ENCODE results near the gene PTPRF. TPM values are rescaled to one million over a fixed set of nuclear protein-coding genes. Genes with fewer than 3 reads are reported as not detected.

The PTPRF gene
- total RNA-seq, 3 donors from 2014 or later, result 0.86 to 0.95 (median 0.92) TPM

DNA sequence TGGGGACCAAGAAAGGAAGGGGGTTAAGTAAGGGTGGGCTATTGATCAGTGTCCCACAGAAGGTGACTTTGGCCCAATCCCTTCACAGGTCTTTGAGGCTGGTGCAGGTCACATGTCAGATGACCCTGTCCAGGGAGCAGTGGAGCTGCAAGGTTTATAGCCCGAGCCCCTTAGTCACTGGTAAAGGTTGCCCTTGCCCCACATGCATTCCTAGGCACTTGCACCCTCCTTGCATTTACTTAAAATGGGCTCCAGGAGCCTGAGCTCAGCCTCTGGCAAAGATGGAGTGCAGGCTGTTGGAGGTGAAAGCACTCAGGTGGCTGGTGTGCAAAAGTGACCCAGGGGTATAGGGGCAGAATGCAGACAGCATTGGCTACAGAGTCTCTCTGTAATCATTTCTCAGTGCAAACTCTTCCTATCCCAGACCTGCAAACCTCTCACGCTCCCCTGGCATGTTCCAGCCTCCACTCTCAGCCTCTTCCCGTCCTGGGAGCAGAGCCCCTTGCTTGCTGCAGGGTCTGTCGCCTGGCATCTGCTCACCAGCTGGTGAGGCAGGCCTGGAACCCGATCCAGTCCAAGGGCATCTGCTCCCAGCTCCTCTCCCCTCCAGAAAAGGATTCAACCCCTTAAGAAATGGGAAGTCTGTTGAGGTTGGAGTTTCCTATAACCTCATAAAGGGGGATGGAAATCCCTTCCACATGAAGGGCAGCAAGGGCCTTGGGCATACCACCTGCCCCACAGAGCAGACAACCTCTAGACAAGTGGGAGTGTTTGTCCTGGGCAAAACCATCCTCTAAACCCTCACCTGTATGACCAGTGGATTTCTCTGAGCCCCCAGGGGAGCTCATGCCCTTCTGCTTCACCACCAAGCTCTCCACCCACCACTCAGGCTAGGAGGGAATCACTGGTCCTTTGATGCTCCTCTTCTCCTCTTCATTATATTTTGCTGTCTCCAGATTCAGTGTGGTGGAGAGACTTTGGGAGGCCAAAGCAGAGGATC lies 23.1 kb upstream of the PTPRF start:
- no peak for ATAC-seq
- no peak overlapping the region for H3K4me3 Mint-ChIP-seq
- H3K4me1 Mint-ChIP-seq (ENCODE audit: low read depth), result no peaks in the 10 kb centered on the region
- H3K36me3 Mint-ChIP-seq (ENCODE audit: insufficient read depth), result no peaks in the 10 kb centered on the region
- DNase-seq, result no peak
- peaks cover 7% of the 10 kb centered on the region for H3K27me3 Mint-ChIP-seq (ENCODE audit: low read depth)
- no peaks in the 10 kb centered on the region for H3K9me3 Mint-ChIP-seq

- H3K4me3 Mint-ChIP-seq, result no peak overlapping the region
- no peaks in the 10 kb centered on the region for H3K36me3 Mint-ChIP-seq (ENCODE audit: insufficient read depth)
- ATAC-seq (no peak), DNase-seq (no peak)
- H3K27me3 Mint-ChIP-seq (ENCODE audit: low read depth), result peaks cover 5% of the 10 kb centered on the region
- H3K4me1 Mint-ChIP-seq (ENCODE audit: low read depth), result no peaks in the 10 kb centered on the region
- no peaks in the 10 kb centered on the region for H3K9me3 Mint-ChIP-seq
Measured at GRCh38 chr1:43509007-43509739, 21.5 kb upstream of the PTPRF start.

DNA sequence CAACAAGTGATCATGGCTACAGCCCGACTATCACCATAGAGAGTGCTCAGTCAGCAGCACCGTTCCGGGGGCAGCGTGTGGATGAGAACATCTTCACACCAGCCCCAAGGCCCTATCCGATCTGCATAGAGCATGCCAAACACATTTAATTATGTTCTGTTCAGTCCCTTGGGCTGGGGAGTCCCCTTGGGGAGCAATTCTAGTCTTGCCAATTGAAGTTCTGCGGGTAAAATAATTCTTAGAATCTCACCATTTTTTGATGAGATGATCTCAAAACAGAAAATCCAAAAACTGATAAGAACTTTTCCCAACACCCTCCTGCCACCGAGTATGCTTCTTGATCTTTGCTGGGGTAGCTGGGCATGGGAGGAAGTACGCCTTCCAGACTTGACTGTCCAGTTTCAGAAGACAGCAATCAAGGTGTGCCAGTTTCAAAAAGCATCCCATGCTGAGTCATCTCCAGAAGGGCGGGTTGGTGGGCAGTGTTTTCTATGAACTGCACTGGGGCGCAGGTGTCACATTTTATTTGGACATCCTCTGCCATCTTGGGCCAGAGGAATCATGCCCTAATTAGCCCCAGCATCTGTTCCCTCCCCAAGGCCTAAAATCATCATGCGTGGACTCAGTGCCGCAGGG lies 20.8 kb upstream of the PTPRF start:
- peak in 1 of 2 donors; percentile 58 for ATAC-seq
- Mint-ChIP-seq H3K4me3 (no peak overlapping the region), H3K4me1 (ENCODE audit: low read depth) (no peaks in the 10 kb centered on the region), H3K27me3 (ENCODE audit: low read depth) (peaks cover 3% of the 10 kb centered on the region), H3K9me3 (no peaks in the 10 kb centered on the region), H3K36me3 (ENCODE audit: insufficient read depth) (no peaks in the 10 kb centered on the region)
- DNase-seq, result no peak

- ATAC-seq (no peak), DNase-seq (no peak)
- peaks cover 3% of the 10 kb centered on the region for H3K27me3 Mint-ChIP-seq (ENCODE audit: low read depth)
- H3K36me3 Mint-ChIP-seq (ENCODE audit: insufficient read depth), result no peaks in the 10 kb centered on the region
- H3K9me3 Mint-ChIP-seq, result no peaks in the 10 kb centered on the region
- no peaks in the 10 kb centered on the region for H3K4me1 Mint-ChIP-seq (ENCODE audit: low read depth)
- H3K4me3 Mint-ChIP-seq, result no peak overlapping the region
Measured at GRCh38 chr1:43510621-43511020, 20.1 kb upstream of the PTPRF start.

DNA sequence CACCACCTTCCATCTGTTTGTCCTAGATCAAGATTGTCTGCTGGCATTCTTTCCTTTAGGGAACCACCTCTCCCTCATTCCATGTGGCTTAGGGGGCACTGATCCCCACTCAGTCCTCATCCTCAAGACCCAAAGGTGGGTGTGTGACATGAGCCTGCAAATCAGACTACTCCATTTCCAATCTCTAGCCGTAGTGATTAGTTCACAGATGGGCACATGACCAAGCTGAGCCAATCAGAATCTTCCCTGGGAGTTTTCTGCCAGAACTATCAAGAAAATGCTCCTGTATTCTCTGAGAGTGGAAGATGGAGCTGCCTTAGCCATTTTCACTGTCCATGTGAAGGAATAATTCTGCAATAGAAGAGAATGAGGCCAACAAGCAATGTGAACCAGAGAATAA lies 19.3 kb upstream of the PTPRF start:
- no peaks in the 10 kb centered on the region for H3K9me3 Mint-ChIP-seq
- ATAC-seq (no peak), DNase-seq (no peak)
- no peaks in the 10 kb centered on the region for H3K36me3 Mint-ChIP-seq (ENCODE audit: insufficient read depth)
- peaks cover 3% of the 10 kb centered on the region for H3K27me3 Mint-ChIP-seq (ENCODE audit: low read depth)
- H3K4me3 Mint-ChIP-seq, result no peak overlapping the region
- H3K4me1 Mint-ChIP-seq (ENCODE audit: low read depth), result no peaks in the 10 kb centered on the region

- Mint-ChIP-seq H3K36me3 (ENCODE audit: insufficient read depth) (no peaks in the 10 kb centered on the region), H3K4me3 (no peak overlapping the region), H3K4me1 (ENCODE audit: low read depth) (no peaks in the 10 kb centered on the region), H3K9me3 (no peaks in the 10 kb centered on the region), H3K27me3 (ENCODE audit: low read depth) (peaks cover 4% of the 10 kb centered on the region)
- ATAC-seq (no peak), DNase-seq (no peak)
Measured at GRCh38 chr1:43512133-43512532, 18.6 kb upstream of the PTPRF start.

DNA sequence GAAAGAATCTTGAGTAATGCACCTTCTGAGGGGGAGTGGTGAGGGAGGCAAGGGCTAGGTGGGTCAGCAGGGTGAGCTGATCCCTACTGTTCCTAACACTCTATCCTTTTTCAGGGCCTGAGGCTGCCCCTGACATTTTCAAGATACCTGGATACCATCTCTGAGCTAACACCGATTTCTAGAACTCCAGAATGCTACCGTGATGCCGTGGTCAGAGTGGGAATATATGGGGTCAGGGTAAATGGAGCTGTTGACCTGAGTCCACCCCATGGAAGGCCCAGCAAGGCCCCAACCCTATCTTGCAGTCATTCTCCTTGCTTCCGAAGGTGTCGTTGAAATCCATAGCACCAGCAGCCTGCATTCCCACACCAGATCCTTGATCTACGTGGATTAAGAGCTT lies 18.0 kb upstream of the PTPRF start:
- peaks cover 8% of the 10 kb centered on the region for H3K27me3 Mint-ChIP-seq (ENCODE audit: low read depth)
- H3K4me1 Mint-ChIP-seq (ENCODE audit: low read depth), result no peaks in the 10 kb centered on the region
- H3K36me3 Mint-ChIP-seq (ENCODE audit: insufficient read depth), result no peaks in the 10 kb centered on the region
- no peaks in the 10 kb centered on the region for H3K9me3 Mint-ChIP-seq
- H3K4me3 Mint-ChIP-seq, result no peak overlapping the region
- ATAC-seq (no peak), DNase-seq (no peak)

DNA sequence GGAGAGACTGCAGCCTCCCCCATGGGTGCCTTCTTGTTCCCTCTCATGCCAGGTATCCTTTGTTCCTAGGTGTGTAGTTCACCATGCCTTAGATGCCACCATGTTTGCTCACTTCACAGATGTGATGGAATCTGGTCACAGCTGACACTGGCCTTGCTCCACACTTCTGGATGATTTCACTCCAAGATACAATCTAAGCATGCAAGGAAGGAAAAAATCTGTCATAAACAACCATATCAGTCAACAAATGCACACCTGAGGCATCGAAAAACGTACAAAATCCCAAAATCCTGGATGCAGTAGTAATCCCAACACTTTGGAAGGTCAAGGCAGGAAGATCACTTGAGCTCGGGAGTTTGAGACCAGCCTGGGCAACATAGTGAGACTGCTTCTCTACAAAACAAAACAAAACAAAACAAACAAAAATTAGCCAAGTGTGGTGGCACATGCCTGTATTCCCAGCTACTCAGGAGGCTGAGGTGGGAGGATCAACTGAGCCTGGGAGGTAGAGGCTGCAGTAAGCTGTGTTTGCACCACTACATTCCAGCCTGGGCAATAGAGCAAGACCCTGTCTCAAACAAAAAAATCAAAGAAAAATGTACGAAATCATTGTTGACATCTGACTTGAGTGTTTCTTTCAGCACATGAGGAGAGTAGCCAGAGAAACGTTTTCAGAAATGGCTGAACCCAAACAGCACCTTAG lies 17.1 kb upstream of the PTPRF start:
- Mint-ChIP-seq H3K36me3 (ENCODE audit: insufficient read depth) (no peaks in the 10 kb centered on the region), H3K4me1 (ENCODE audit: low read depth) (no peaks in the 10 kb centered on the region), H3K27me3 (ENCODE audit: low read depth) (peaks cover 8% of the 10 kb centered on the region), H3K4me3 (no peak overlapping the region), H3K9me3 (no peaks in the 10 kb centered on the region)
- DNase-seq (no peak), ATAC-seq (no peak)

DNA sequence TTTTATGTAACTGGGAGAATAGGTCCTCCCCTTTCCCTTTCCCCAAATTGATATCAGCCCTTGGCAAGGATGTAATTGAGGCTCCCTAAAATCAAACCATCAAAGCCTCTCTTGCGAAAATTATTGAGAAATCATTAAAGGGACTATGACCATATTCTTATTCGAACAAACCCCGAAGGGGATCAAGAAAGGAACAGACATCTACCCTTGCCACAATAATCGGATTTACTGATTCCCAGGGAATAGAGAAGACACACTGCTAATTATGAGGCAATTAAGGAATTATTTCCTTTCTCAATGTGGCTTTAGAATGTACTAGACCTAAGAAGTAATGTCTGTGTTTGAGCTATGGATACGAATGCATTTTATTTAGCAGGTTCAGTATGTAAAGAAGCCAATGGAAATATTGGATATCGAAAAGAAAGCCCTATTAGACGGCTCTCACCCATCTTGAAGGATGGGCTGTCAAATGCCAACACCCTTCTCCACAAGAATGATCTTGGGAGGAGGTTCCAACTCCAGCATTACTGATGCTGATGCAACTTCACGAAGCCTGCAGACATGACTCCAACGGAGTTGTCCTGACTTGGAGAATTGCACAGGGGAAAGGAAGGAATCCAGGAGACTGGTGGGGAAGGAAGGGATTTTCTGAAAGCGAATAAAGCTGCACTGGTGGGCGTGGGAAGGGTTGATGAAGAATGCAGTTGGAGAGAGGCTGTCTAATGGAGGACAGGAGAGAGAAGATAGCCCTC lies 11.6 kb upstream of the PTPRF start:
- Mint-ChIP-seq H3K4me1 (ENCODE audit: low read depth) (no peaks in the 10 kb centered on the region), H3K4me3 (no peak overlapping the region), H3K9me3 (no peaks in the 10 kb centered on the region), H3K36me3 (ENCODE audit: insufficient read depth) (no peaks in the 10 kb centered on the region), H3K27me3 (ENCODE audit: low read depth) (peaks cover 41% of the 10 kb centered on the region)
- DNase-seq, result no peak
- ATAC-seq, result no peak

- H3K36me3 Mint-ChIP-seq (ENCODE audit: insufficient read depth), result no peaks in the 10 kb centered on the region
- DNase-seq (no peak), ATAC-seq (no peak)
- H3K27me3 Mint-ChIP-seq (ENCODE audit: low read depth), result peaks cover 46% of the 10 kb centered on the region
- no peaks in the 10 kb centered on the region for H3K9me3 Mint-ChIP-seq
- H3K4me1 Mint-ChIP-seq (ENCODE audit: low read depth), result no peaks in the 10 kb centered on the region
- no peak overlapping the region for H3K4me3 Mint-ChIP-seq
Measured at GRCh38 chr1:43520100-43520778, 10.4 kb upstream of the PTPRF start.

DNA sequence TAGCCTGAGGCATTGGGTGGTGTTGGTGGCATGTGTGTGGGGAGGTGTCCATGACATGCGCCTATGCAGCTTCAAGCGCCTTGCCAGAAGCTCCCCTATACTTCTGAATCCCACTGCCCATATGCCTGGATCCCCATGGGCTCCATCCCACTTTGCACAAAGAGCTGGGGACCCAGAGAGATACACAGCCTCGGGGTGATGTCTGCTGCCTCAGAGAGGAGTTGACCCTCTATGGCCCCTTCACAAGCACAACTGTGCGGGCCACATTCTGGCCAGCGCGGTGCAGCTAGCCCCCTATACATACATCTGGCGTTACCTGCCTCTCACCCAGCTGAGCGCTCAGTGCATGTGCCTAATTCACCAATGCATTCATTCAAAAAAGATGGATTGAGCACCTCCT lies 9.6 kb upstream of the PTPRF start:
- Mint-ChIP-seq H3K36me3 (ENCODE audit: insufficient read depth) (no peaks in the 10 kb centered on the region), H3K4me1 (ENCODE audit: low read depth) (no peaks in the 10 kb centered on the region), H3K27me3 (ENCODE audit: low read depth) (peaks cover 49% of the 10 kb centered on the region), H3K4me3 (no peak overlapping the region), H3K9me3 (no peaks in the 10 kb centered on the region)
- ATAC-seq (no peak), DNase-seq (no peak)

- no peak overlapping the region for H3K4me3 Mint-ChIP-seq
- DNase-seq, result no peak
- no peaks in the 10 kb centered on the region for H3K36me3 Mint-ChIP-seq (ENCODE audit: insufficient read depth)
- ATAC-seq, result no peak
- H3K4me1 Mint-ChIP-seq (ENCODE audit: low read depth), result no peaks in the 10 kb centered on the region
- H3K27me3 Mint-ChIP-seq (ENCODE audit: low read depth), result peaks cover 49% of the 10 kb centered on the region
- no peaks in the 10 kb centered on the region for H3K9me3 Mint-ChIP-seq
Measured at GRCh38 chr1:43521756-43522155, 8.9 kb upstream of the PTPRF start.

DNA sequence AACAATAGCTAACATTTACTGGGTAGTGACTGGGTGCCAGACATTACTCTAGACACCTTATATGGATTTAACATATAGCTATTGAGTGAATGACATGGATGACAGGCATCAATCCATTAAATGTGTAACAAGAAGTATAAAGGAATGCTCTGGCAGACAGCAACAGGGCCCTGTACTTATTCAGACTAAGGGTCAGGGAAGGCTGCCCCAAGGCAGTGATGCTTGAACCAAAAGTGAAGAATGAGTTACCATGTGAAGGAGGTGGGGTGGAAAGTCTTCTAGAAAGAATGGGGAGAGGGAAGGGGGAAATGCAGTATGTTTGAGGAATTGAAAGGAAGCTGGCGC lies 8.3 kb upstream of the PTPRF start:
- DNase-seq (no peak), ATAC-seq (no peak)
- Mint-ChIP-seq H3K4me3 (no peak overlapping the region), H3K36me3 (ENCODE audit: insufficient read depth) (no peaks in the 10 kb centered on the region), H3K9me3 (no peaks in the 10 kb centered on the region), H3K27me3 (ENCODE audit: low read depth) (peaks cover 48% of the 10 kb centered on the region), H3K4me1 (ENCODE audit: low read depth) (no peaks in the 10 kb centered on the region)
